Measurements from ENCODE around the gene PTGS1. TPM values are rescaled to one million over a fixed set of nuclear protein-coding genes. Genes with fewer than 3 reads are reported as not detected.

PTGS1 gene
- polyA plus RNA-seq, 1 of the 3 experiments (the other 2 are of a cell fraction) = 5.4 TPM

DNA sequence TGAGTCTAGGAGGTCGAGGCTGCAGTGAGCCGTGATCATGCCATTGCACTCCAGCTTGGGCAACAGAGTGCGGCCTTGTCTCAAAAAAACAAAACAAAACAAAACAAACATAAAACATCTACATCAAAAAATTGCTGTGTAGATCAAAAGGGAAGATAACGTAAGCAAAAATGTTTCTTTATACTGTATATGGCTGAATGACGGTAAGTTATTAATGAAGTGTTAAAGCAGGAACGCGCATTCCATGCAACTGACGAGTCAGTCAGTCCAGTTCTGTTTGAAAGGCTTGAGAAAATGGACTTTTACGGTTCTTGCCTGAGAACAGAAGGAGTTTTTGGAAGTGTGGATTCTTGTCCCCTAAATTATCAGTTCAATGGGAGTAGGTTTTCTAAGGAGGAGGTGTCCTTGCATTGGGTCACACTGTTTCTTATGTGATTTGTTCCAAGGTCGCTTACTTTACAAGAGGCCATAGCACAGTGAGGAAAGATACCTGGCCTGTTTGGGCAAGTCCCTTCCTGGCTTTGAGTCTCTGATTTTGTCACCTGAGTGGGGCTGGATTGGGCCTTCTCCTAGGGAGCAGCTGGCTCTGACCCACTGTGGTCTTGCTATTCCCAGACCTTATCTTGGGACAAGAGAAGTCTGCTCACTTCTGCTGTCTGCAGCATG is 6.6 kb upstream of the PTGS1 start:
- H3K27me3 ChIP-seq (ENCODE audit: insufficient read depth) = no peaks in the 10 kb centered on the region
- no peak overlapping the region for H3K27ac ChIP-seq (ENCODE audit: low read depth in 2 of 2, low read length in 1 of 2)
- H3K4me3 ChIP-seq (ENCODE audit: low read depth in 2 of 2, low read length in 1 of 2) = no peak overlapping the region
- DNase-seq = no peak
- peaks cover 0 to 7% of the 10 kb centered on the region in 2 experiments; a peak in 1 of 4 replicates for H3K4me1 ChIP-seq (ENCODE audit: control insufficient read depth in 1 of 2, insufficient read depth in 2 of 2, low read depth in 1 of 2, low read length in 1 of 2)
- no peaks in the 10 kb centered on the region for H3K36me3 ChIP-seq (replicated peaks in 1 of 2; ENCODE audit: control insufficient read depth in 1 of 2, insufficient read depth in 2 of 2, low read length in 1 of 2)
- no peak overlapping the region for H2AFZ ChIP-seq (ENCODE audit: low read depth)
- no peaks in the 10 kb centered on the region for H3K9me2 ChIP-seq
- H3K4me2 ChIP-seq = no peak overlapping the region
- TF ChIP-seq RFX5 (IDR thresholded peaks at IDR 0.05; ENCODE audit: low read length) = no peak
- no peak for TF ChIP-seq RXRA (IDR thresholded peaks at IDR 0.05; ENCODE audit: borderline replicate concordance, low read depth)
- TF ChIP-seq, protein P1, sequence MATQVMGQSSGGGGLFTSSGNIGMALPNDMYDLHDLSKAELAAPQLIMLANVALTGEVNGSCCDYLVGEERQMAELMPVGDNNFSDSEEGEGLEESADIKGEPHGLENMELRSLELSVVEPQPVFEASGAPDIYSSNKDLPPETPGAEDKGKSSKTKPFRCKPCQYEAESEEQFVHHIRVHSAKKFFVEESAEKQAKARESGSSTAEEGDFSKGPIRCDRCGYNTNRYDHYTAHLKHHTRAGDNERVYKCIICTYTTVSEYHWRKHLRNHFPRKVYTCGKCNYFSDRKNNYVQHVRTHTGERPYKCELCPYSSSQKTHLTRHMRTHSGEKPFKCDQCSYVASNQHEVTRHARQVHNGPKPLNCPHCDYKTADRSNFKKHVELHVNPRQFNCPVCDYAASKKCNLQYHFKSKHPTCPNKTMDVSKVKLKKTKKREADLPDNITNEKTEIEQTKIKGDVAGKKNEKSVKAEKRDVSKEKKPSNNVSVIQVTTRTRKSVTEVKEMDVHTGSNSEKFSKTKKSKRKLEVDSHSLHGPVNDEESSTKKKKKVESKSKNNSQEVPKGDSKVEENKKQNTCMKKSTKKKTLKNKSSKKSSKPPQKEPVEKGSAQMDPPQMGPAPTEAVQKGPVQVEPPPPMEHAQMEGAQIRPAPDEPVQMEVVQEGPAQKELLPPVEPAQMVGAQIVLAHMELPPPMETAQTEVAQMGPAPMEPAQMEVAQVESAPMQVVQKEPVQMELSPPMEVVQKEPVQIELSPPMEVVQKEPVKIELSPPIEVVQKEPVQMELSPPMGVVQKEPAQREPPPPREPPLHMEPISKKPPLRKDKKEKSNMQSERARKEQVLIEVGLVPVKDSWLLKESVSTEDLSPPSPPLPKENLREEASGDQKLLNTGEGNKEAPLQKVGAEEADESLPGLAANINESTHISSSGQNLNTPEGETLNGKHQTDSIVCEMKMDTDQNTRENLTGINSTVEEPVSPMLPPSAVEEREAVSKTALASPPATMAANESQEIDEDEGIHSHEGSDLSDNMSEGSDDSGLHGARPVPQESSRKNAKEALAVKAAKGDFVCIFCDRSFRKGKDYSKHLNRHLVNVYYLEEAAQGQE (IDR thresholded peaks at IDR 0.05; ENCODE audit: low read depth, low read length) = no peak
- TF ChIP-seq, protein P2, sequence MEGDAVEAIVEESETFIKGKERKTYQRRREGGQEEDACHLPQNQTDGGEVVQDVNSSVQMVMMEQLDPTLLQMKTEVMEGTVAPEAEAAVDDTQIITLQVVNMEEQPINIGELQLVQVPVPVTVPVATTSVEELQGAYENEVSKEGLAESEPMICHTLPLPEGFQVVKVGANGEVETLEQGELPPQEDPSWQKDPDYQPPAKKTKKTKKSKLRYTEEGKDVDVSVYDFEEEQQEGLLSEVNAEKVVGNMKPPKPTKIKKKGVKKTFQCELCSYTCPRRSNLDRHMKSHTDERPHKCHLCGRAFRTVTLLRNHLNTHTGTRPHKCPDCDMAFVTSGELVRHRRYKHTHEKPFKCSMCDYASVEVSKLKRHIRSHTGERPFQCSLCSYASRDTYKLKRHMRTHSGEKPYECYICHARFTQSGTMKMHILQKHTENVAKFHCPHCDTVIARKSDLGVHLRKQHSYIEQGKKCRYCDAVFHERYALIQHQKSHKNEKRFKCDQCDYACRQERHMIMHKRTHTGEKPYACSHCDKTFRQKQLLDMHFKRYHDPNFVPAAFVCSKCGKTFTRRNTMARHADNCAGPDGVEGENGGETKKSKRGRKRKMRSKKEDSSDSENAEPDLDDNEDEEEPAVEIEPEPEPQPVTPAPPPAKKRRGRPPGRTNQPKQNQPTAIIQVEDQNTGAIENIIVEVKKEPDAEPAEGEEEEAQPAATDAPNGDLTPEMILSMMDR (IDR thresholded peaks at IDR 0.05) = no peak
- no peak for TF ChIP-seq NFIC (IDR thresholded peaks at IDR 0.05; ENCODE audit: borderline replicate concordance)
- no peak for TF ChIP-seq FOXJ3 (CRISPR knock-in tag; IDR thresholded peaks at IDR 0.05)
- no peak for TF ChIP-seq MXI1 (IDR thresholded peaks at IDR 0.05; ENCODE audit: low read depth, low read length)
- no peak for TF ChIP-seq SIN3A (IDR thresholded peaks at IDR 0.05; ENCODE audit: borderline replicate concordance, low read depth, low read length)
- no peak for TF ChIP-seq POLR2AphosphoS5 (IDR thresholded peaks at IDR 0.05; ENCODE audit: low read depth, low read length)
- TF ChIP-seq, protein P3, sequence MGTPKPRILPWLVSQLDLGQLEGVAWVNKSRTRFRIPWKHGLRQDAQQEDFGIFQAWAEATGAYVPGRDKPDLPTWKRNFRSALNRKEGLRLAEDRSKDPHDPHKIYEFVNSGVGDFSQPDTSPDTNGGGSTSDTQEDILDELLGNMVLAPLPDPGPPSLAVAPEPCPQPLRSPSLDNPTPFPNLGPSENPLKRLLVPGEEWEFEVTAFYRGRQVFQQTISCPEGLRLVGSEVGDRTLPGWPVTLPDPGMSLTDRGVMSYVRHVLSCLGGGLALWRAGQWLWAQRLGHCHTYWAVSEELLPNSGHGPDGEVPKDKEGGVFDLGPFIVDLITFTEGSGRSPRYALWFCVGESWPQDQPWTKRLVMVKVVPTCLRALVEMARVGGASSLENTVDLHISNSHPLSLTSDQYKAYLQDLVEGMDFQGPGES (IDR thresholded peaks at IDR 0.05; ENCODE audit: low read depth, low read length) = no peak
- TF ChIP-seq CHD2 (IDR thresholded peaks at IDR 0.05; ENCODE audit: low read length, partially characterized antibody) = no peak
- TF ChIP-seq GABPA (IDR thresholded peaks at IDR 0.05; ENCODE audit: low read depth) = no peak
- TF ChIP-seq, protein P4, sequence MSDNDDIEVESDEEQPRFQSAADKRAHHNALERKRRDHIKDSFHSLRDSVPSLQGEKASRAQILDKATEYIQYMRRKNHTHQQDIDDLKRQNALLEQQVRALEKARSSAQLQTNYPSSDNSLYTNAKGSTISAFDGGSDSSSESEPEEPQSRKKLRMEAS (IDR thresholded peaks at IDR 0.05; ENCODE audit: low read depth) = no peak
- no peak for TF ChIP-seq TAF1 (IDR thresholded peaks at IDR 0.05; ENCODE audit: borderline replicate concordance, low read depth, low read length)
- TF ChIP-seq, protein P5, sequence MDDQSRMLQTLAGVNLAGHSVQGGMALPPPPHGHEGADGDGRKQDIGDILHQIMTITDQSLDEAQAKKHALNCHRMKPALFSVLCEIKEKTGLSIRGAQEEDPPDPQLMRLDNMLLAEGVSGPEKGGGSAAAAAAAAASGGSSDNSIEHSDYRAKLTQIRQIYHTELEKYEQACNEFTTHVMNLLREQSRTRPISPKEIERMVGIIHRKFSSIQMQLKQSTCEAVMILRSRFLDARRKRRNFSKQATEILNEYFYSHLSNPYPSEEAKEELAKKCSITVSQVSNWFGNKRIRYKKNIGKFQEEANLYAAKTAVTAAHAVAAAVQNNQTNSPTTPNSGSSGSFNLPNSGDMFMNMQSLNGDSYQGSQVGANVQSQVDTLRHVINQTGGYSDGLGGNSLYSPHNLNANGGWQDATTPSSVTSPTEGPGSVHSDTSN (IDR thresholded peaks at IDR 0.05) = no peak
- TF ChIP-seq NRF1 (IDR thresholded peaks at IDR 0.05; ENCODE audit: low read depth, low read length) = no peak
- no peak for TF ChIP-seq EZH2phosphoT487 (IDR thresholded peaks at IDR 0.05; ENCODE audit: borderline replicate concordance, low read depth)
- no peak for TF ChIP-seq YY1 (IDR thresholded peaks at IDR 0.05; ENCODE audit: low read depth)
- TF ChIP-seq SMC3 (IDR thresholded peaks at IDR 0.05; ENCODE audit: low read depth, low read length) = no peak
- H3K9me3 ChIP-seq = no peaks in the 10 kb centered on the region
- no peaks in the 10 kb centered on the region for H4K20me1 ChIP-seq (ENCODE audit: insufficient read depth)
- peaks cover 3% of the 10 kb centered on the region for H3F3A ChIP-seq (replicated peaks; ENCODE audit: insufficient read depth)
- no peaks in the 10 kb centered on the region for H3K79me2 ChIP-seq (ENCODE audit: insufficient read depth)
- no peak overlapping the region for H3K9ac ChIP-seq
- CTCF ChIA-PET = interaction anchor here (0.7 to 2.7 kb wide), 4 partner anchors 14 to 265 kb away, joined by 3 to 12 read pairs (median 7); no protein-coding TSS in a partner anchor
- WGBS (ENCODE audit: low lambda C conversion rate) = 94% methylated on average over 10 of the region's 10 CpGs
- POLR2A ChIA-PET = no interaction called here
